IMR-90 (cell line): ENCODE measurements around the gene PDGFRA. TPM values are rescaled to one million over a fixed set of nuclear protein-coding genes. Genes with fewer than 3 reads are reported as not detected.

Experiments used
- ATAC-seq: fragments of 200-7000 bp; cut with Tn5 transposase; 2 replicates; pipeline ENCODE4 v1.9.1; 2020; ENCODE audit warnings: low read depth, mild to moderate bottlenecking, moderate library complexity
- BruUV-seq: library from RNA; stranded (reverse); fragments of 400-500 nt; replicated peaks from 2 replicates; lab custom pipeline; 2021; lab: Mats Ljungman, UMichigan
- CTCF ChIA-PET: fragments of 300-600 bp; formaldehyde crosslinking; extraction: SDS; loops from one replicate; lab custom pipeline; 2021; ENCODE audit warnings: antibody characterized with exemption; lab: Yijun Ruan, JAX
- POLR2A ChIA-PET: fragments of 300-600 bp; sonication (Branson Sonifier 250); formaldehyde crosslinking; loops from one replicate; lab custom pipeline; 2022; ENCODE audit warnings: antibody characterized with exemption; ENCODE audit not compliant: unreplicated experiment; lab: Charles Lee
- DNase-seq: peaks from one replicate; pipeline ENCODE4 v3.0.0; 2013
- H2AFZ ChIP-seq: replicated peaks from 2 replicates; pipeline ENCODE3; 2013; ENCODE audit warnings: low read length, mild to moderate bottlenecking; ENCODE audit not compliant: poor library complexity
- H2AK5ac ChIP-seq: 2 replicates; pipeline ENCODE4 v1.6.1; 2013; ENCODE audit warnings: low read depth, low read length, inconsistent platforms
- H2AK9ac ChIP-seq: replicated peaks from 2 replicates; pipeline ENCODE3; 2013; ENCODE audit warnings: mild to moderate bottlenecking, low read depth, low read length, moderate library complexity; ENCODE audit not compliant: poor library complexity
- H2BK120ac ChIP-seq: 2 replicates; pipeline ENCODE4 v1.6.1; 2013; ENCODE audit warnings: low read depth, low read length, inconsistent platforms
- H2BK15ac ChIP-seq: 3 replicates; pipeline ENCODE4 v1.6.1; 2013; ENCODE audit warnings: low read depth, low read length, inconsistent platforms
- H2BK20ac ChIP-seq: 2 replicates; pipeline ENCODE4 v1.6.1; 2013; ENCODE audit warnings: low read depth, mild to moderate bottlenecking, inconsistent platforms, low read length, moderate library complexity
- H2BK5ac ChIP-seq: 2 replicates; pipeline ENCODE4 v1.6.1; 2013; ENCODE audit warnings: mild to moderate bottlenecking, low read depth, low read length, inconsistent platforms; ENCODE audit not compliant: poor library complexity, severe bottlenecking
- H3K14ac ChIP-seq: replicated peaks from 2 replicates; pipeline ENCODE4 v1.6.1; 2013; ENCODE audit warnings: low read depth, low read length, inconsistent platforms
- H3K18ac ChIP-seq: 2 replicates; pipeline ENCODE4 v1.6.1; 2013; ENCODE audit warnings: low read depth, low read length, control low read depth
- H3K23ac ChIP-seq: 2 replicates; pipeline ENCODE4 v1.6.1; 2013; ENCODE audit warnings: low read depth, low read length, inconsistent platforms
- H3K27ac ChIP-seq: 2 replicates; pipeline ENCODE4 v1.5.1; 2013; ENCODE audit warnings: mild to moderate bottlenecking, control low read depth, low read length; ENCODE audit not compliant: insufficient read depth
- H3K27me3 ChIP-seq: 2 replicates; pipeline ENCODE4 v1.6.1; 2013; ENCODE audit warnings: low read length; ENCODE audit not compliant: control insufficient read depth, insufficient read depth
- H3K36me3 ChIP-seq: 2 replicates; pipeline ENCODE4 v1.6.1; 2013; ENCODE audit warnings: low read length, mixed read lengths; ENCODE audit not compliant: control insufficient read depth, insufficient read depth
- H3K4ac ChIP-seq: 2 replicates; pipeline ENCODE4 v1.6.1; 2013; ENCODE audit warnings: low read depth, low read length, inconsistent platforms
- H3K4me1 ChIP-seq: 2 replicates; pipeline ENCODE4 v1.6.1; 2013; ENCODE audit warnings: low read length, mixed read lengths; ENCODE audit not compliant: control insufficient read depth, insufficient read depth
- H3K4me2 ChIP-seq: 2 replicates; pipeline ENCODE4 v1.6.1; 2013; ENCODE audit warnings: low read depth, mild to moderate bottlenecking, control low read depth, low read length, moderate library complexity
- H3K4me3 ChIP-seq: 2 replicates; pipeline ENCODE4 v1.5.1; 2013; ENCODE audit warnings: low read depth, mild to moderate bottlenecking, control low read depth, low read length, moderate library complexity; ENCODE audit not compliant: insufficient read depth
- H3K56ac ChIP-seq: 2 replicates; pipeline ENCODE4 v1.6.1; 2013; ENCODE audit warnings: low read length, inconsistent platforms; ENCODE audit not compliant: insufficient read depth; ENCODE audit errors: extremely low read depth
- H3K79me1 ChIP-seq, 2 experiments: 2 replicates each; pipeline ENCODE4 v1.6.1; 2013; ENCODE audit warnings: low read length in 2 of 2, inconsistent platforms in 1 of 2, low read depth in 1 of 2
- H3K9ac ChIP-seq: 2 replicates; pipeline ENCODE4 v1.6.1; 2013; ENCODE audit warnings: low read depth, low read length, control low read depth
- H3K9me1 ChIP-seq: 2 replicates; pipeline ENCODE4 v1.6.1; 2013; ENCODE audit warnings: low read length, inconsistent platforms; ENCODE audit not compliant: insufficient read depth
- H3K9me3 ChIP-seq: 2 replicates; pipeline ENCODE4 v1.6.1; 2013; ENCODE audit warnings: low read length; ENCODE audit not compliant: control insufficient read depth, insufficient read depth
- H4K20me1 ChIP-seq: 2 replicates; pipeline ENCODE4 v1.6.1; 2013; ENCODE audit warnings: low read length, inconsistent platforms; ENCODE audit not compliant: insufficient read depth
- H4K5ac ChIP-seq: 2 replicates; pipeline ENCODE4 v1.6.1; 2013; ENCODE audit warnings: mild to moderate bottlenecking, low read depth, low read length, control low read depth
- H4K8ac ChIP-seq, 2 experiments: 2 replicates each; pipeline ENCODE4 v1.6.1; 2013; ENCODE audit warnings: low read depth in 2 of 2, low read length in 2 of 2, control low read depth in 1 of 2, inconsistent platforms in 1 of 2
- H4K91ac ChIP-seq: 2 replicates; pipeline ENCODE4 v1.6.1; 2013; ENCODE audit warnings: low read depth, low read length, inconsistent platforms; ENCODE audit not compliant: insufficient read depth
- MAFK ChIP-seq: IDR thresholded peaks from 2 replicates; pipeline ENCODE4 v1.6.1; 2012; ENCODE audit warnings: low read depth, low read length, improper control_type of control experiment
- NFE2L2 ChIP-seq: fragments of 150-350 bp; IDR thresholded peaks from 2 replicates; pipeline ENCODE4 v1.6.1; 2016; ENCODE audit warnings: low read depth, mild to moderate bottlenecking, low read length
- WGBS, 2 experiments: methylation state at CpG; one replicate each; pipeline versions ENCODE4 v1.1.5 to v1.1.7; 2013; ENCODE audit warnings: missing lambda C conversion rate in 2 of 2; ENCODE audit not compliant: insufficient read length in 1 of 2; ENCODE audit errors: extremely low coverage in 2 of 2; 5-methylcytosine and 5-hydroxymethylcytosine counted together
- dilution Hi-C: fragments of 300-500 bp; cut with HindIII; formaldehyde crosslinking; loops from one replicate; pipeline ENCODE4 v1.14.3; 2018; ENCODE audit warnings: low sequenced_read_pairs; ENCODE audit not compliant: unreplicated experiment
- in situ Hi-C: fragments of 300-500 bp; cut with MboI; formaldehyde crosslinking; loops from 3 replicates; pipeline ENCODE4 v1.14.3; 2019; ENCODE audit warnings: low sequenced_read_pairs, inconsistent platforms, mixed read lengths
- intact Hi-C: fragments of 100-400 bp; cut with micrococcal nuclease; formaldehyde crosslinking; loops from 2 replicates; pipeline ENCODE4 v1.10.0; 2022
- polyA plus RNA-seq, 3 experiments: library from polyadenylated mRNA; depleted of rRNA; stranded (reverse); fragments of >200 nt; gene quantifications; 2 replicates each; pipeline ENCODE4 v1.2.3, GENCODE V29; 2012; ENCODE audit warnings: low replicate concordance in 1 of 3
- total RNA-seq: library from RNA; depleted of rRNA; stranded (reverse); fragments of >200 nt; gene quantifications from 2 replicates; pipeline ENCODE4 v1.2.3, GENCODE V29; 2012

Gene PDGFRA
- total and polyA plus RNA-seq, 2 of the 4 experiments (the other 2 are of a cell fraction): 60.8 to 168 TPM

DNA sequence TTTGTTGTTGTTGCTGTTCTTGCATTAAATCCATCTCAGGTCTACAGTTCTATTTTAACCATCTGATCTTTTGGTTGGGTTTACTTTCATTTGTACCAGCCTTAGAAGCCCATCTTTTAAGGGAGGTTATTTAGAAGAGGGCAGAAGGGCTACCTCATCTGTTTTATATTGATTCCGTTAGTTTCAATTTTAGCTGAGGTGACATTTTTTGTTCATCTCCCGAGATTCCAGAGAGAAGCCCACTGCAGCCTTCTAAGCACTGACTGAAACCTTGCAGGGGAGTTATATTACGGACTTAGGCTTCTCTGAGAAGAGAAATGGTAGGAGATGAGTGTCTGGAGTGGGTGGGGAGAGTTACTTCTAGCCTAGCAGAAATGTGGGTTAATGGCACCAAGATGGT is 101.8 kb downstream of the PDGFRA start:
- dilution Hi-C loops: no loop called here
- no peaks in the 10 kb centered on the region for H3K4me1 ChIP-seq
- no peak overlapping the region for H4K8ac ChIP-seq
- POLR2A ChIA-PET: no interaction called here
- CTCF ChIA-PET: no interaction called here
- no peak overlapping the region for H3K23ac ChIP-seq
- H2BK20ac ChIP-seq: no peak overlapping the region
- H3K18ac ChIP-seq: no peak overlapping the region
- no peaks in the 10 kb centered on the region for H3K36me3 ChIP-seq
- H4K5ac ChIP-seq: no peak overlapping the region
- intact Hi-C loops: no loop called here
- H3K9me1 ChIP-seq: no peaks in the 10 kb centered on the region; the same call in 1 of the 2 replicates
- no peak overlapping the region for H2AFZ ChIP-seq
- H3K27ac ChIP-seq: no peak overlapping the region
- no peak for DNase-seq
- H2AK9ac ChIP-seq: no peak overlapping the region
- in situ Hi-C loops: no loop called here
- peaks cover 8% of the 10 kb centered on the region for H3K27me3 ChIP-seq
- no peak overlapping the region for H2BK120ac ChIP-seq
- ATAC-seq: no peak
- H2BK5ac ChIP-seq: no peak overlapping the region
- TF ChIP-seq NFE2L2 (no peak), MAFK (peak; percentile 85)
- no peaks in the 10 kb centered on the region; the same call in 1 of the 2 replicates for H3K9me3 ChIP-seq
- 46% methylated on average over 2 of the region's 3 CpGs; no CpG with 5 or more reads in 1 of the 2 experiments for WGBS, 2 experiments
- no peaks in the 10 kb centered on the region for H3K79me1 ChIP-seq
- no peak overlapping the region for H3K14ac ChIP-seq
- H2BK15ac ChIP-seq: no peak overlapping the region
- no peak overlapping the region for H3K4ac ChIP-seq
- BruUV-seq: no TSS peak
- no peak overlapping the region for H3K4me3 ChIP-seq
- no peak overlapping the region for H3K4me2 ChIP-seq
- H4K91ac ChIP-seq: no peak overlapping the region
- no peaks in the 10 kb centered on the region for H4K20me1 ChIP-seq
- no peak overlapping the region for H2AK5ac ChIP-seq
- no peak overlapping the region for H3K9ac ChIP-seq
- H3K56ac ChIP-seq: no peak overlapping the region
